GM12878 (cell line): Measurements from ENCODE around the gene ADAMTS17. TPM values are rescaled to one million over a fixed set of nuclear protein-coding genes. Genes with fewer than 3 reads are reported as not detected.

ENCODE experiments used
- CEBPZ ChIP-seq: fragments of 150-350 bp; IDR thresholded peaks from 2 replicates; pipeline ENCODE4 v1.6.1; 2016; ENCODE audit warnings: low read depth, low read length
- KLF5 ChIP-seq: fragments of 450-650 bp; IDR thresholded peaks from 2 replicates; pipeline ENCODE4 v1.6.1; 2014; ENCODE audit warnings: mild to moderate bottlenecking; ENCODE audit not compliant: partially characterized antibody
- LARP7 ChIP-seq: fragments of 450-650 bp; IDR thresholded peaks from 2 replicates; pipeline ENCODE4 v1.6.1; 2017; ENCODE audit warnings: mild to moderate bottlenecking
- PAX5 ChIP-seq: IDR thresholded peaks from 2 replicates; pipeline ENCODE4 v1.6.1; 2011; ENCODE audit warnings: low read depth, low read length, borderline replicate concordance
- PBX3 ChIP-seq: IDR thresholded peaks from 2 replicates; pipeline ENCODE4 v1.6.1; 2011; ENCODE audit warnings: mild to moderate bottlenecking, low read depth, low read length, moderate library complexity; ENCODE audit not compliant: insufficient replicate concordance
- polyA plus RNA-seq, 11 experiments: library from polyadenylated mRNA; depleted of rRNA in 4 of 11; unstranded in 6 of 11; stranded (reverse) in 5 of 11; fragments of >200 nt; fragmentation: Nextera tagmentation in 4 of 11; fragmentation: Illumina TruSeq in 1 of 11; extraction: Ambion mirVana in 4 of 11; extraction: Trizol in 1 of 11; gene quantifications; 1 replicate in 1 of 11; 2 replicates in 10 of 11; pipeline versions ENCODE4 v1.2.1 to v1.2.3, GENCODE V29; 2011 to 2016; ENCODE audit warnings: inconsistent platforms in 2 of 11, missing spikeins in 2 of 11, low read depth in 1 of 11
- total RNA-seq, 4 experiments: library from RNA; depleted of rRNA in 3 of 4; stranded (reverse); fragments of >200 nt in 3 of 4; fragmentation: Illumina TruSeq in 1 of 4; extraction: Trizol in 1 of 4; gene quantifications; 2 replicates each; pipeline versions ENCODE4 v1.2.1 to v1.2.3, GENCODE V29; 2013 to 2021
- TF ChIP-seq, protein P1 (sequence below): IDR thresholded peaks from 2 replicates; pipeline ENCODE4 v1.6.1; 2011; ENCODE audit warnings: borderline replicate concordance, low read depth, mild to moderate bottlenecking, moderate library complexity, low read length; ENCODE audit not compliant: insufficient read depth, poor library complexity, severe bottlenecking

Gene ADAMTS17
- total and polyA plus RNA-seq, 10 of the 15 experiments (the other 5 are each of a cell fraction or from before 2014, with no cell fraction given) = 0.04 to 0.50 (median 0.10) TPM; not detected in 4

- no peak for TF ChIP-seq CEBPZ
- TF ChIP-seq PBX3 = no peak
- TF ChIP-seq KLF5 = no peak
- TF ChIP-seq, protein P1, sequence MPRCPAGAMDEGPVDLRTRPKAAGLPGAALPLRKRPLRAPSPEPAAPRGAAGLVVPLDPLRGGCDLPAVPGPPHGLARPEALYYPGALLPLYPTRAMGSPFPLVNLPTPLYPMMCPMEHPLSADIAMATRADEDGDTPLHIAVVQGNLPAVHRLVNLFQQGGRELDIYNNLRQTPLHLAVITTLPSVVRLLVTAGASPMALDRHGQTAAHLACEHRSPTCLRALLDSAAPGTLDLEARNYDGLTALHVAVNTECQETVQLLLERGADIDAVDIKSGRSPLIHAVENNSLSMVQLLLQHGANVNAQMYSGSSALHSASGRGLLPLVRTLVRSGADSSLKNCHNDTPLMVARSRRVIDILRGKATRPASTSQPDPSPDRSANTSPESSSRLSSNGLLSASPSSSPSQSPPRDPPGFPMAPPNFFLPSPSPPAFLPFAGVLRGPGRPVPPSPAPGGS = no peak
- no peak for TF ChIP-seq LARP7
- no peak for TF ChIP-seq PAX5
These were observed 89.4 kb downstream of the ADAMTS17 start (continued) for GRCh38 chr15:100252359-100252758.
